HG03521 (cell line): ENCODE results near the gene MCC.

Experiments
- ATAC-seq: cut with Tn5 transposase; IDR thresholded peaks from one replicate; pipeline ENCODE4 v1.9.1; 2021; ENCODE audit warnings: mild to moderate bottlenecking, moderate library complexity; ENCODE audit not compliant: unreplicated experiment

Gene MCC

GRCh38 chr5:113252066-113252465 lies 236.2 kb downstream of the MCC start:
- no peak for ATAC-seq

GRCh38 chr5:113250341-113250953 lies 237.8 kb downstream of the MCC start:
- no peak for ATAC-seq

GRCh38 chr5:113249206-113249605 lies 239.0 kb downstream of the MCC start:
- no peak for ATAC-seq

- ATAC-seq: no peak
Measured at GRCh38 chr5:113246361-113246870, 241.8 kb downstream of the MCC start.

- ATAC-seq: no peak
Measured at GRCh38 chr5:113245427-113246225, 242.6 kb downstream of the MCC start.

- ATAC-seq: no peak
Measured at GRCh38 chr5:113244966-113245365, 243.3 kb downstream of the MCC start.

- no peak for ATAC-seq
Measured at GRCh38 chr5:113243349-113243664, 244.9 kb downstream of the MCC start.

- no peak for ATAC-seq
Measured at GRCh38 chr5:113242481-113243348, 245.5 kb downstream of the MCC start.

- ATAC-seq: no peak
Measured at GRCh38 chr5:113240951-113241726, 247.1 kb downstream of the MCC start.

- ATAC-seq: no peak
Measured at GRCh38 chr5:113240032-113240431, 248.2 kb downstream of the MCC start.

GRCh38 chr5:113237893-113238292 lies 250.4 kb downstream of the MCC start:
- no peak for ATAC-seq

GRCh38 chr5:113236536-113237288 lies 251.5 kb downstream of the MCC start:
- no peak for ATAC-seq

GRCh38 chr5:113235884-113236283 lies 252.4 kb downstream of the MCC start:
- no peak for ATAC-seq

- ATAC-seq: no peak
Measured at GRCh38 chr5:113234546-113234945, 253.7 kb downstream of the MCC start.

- ATAC-seq: no peak
Measured at GRCh38 chr5:113233606-113234005, 254.6 kb downstream of the MCC start.

GRCh38 chr5:113232667-113233066 lies 255.6 kb downstream of the MCC start:
- no peak for ATAC-seq

GRCh38 chr5:113232221-113232620 lies 256.0 kb downstream of the MCC start:
- ATAC-seq: no peak

- ATAC-seq: no peak
Measured at GRCh38 chr5:113231653-113232000, 256.6 kb downstream of the MCC start.

- ATAC-seq: no peak
Measured at GRCh38 chr5:113230711-113231652, 257.3 kb downstream of the MCC start.
